ENCODE results near the gene MUC12. TPM values are rescaled to one million over a fixed set of nuclear protein-coding genes. Genes with fewer than 3 reads are reported as not detected.
"Not testable (repeated sequence)": the region's sequence is repeated elsewhere in the genome, so short reads cannot be mapped to it uniquely, and the experiment has no call there.

MUC12 gene
- total and polyA plus RNA-seq, 5 donors = 0.63 TPM; not detected in 4

GRCh38 chr7:100971111-100972001, 2.0 kb downstream of the MUC12 start:
- no peaks in the 10 kb centered on the region for H3K27me3 ChIP-seq (ENCODE audit: control insufficient read depth, insufficient read depth)
- ATAC-seq (no peak), DNase-seq (peak in 1 of 3 donors; percentile 56)
- no peak overlapping the region for H3K4me3 ChIP-seq (ENCODE audit: low read length)
- H3K9me3 ChIP-seq (ENCODE audit: control insufficient read depth, low read length) = no peaks in the 10 kb centered on the region
- intact Hi-C loops (cut with DNase I) = no loop called here
- no peak overlapping the region for H3K27ac ChIP-seq (ENCODE audit: low read length)
- H3K4me1 ChIP-seq (ENCODE audit: control insufficient read depth, insufficient read depth, low read length) = no peaks in the 10 kb centered on the region
- 52% methylated on average over 14 of the region's 14 CpGs for WGBS

GRCh38 chr7:100972002-100972347, 2.6 kb downstream of the MUC12 start:
- WGBS = 54% methylated on average over 7 of the region's 7 CpGs
- DNase-seq = no peak
- H3K27me3 ChIP-seq (ENCODE audit: control insufficient read depth, insufficient read depth) = no peaks in the 10 kb centered on the region
- no peak overlapping the region for H3K27ac ChIP-seq (ENCODE audit: low read length)
- H3K4me1 ChIP-seq (ENCODE audit: control insufficient read depth, insufficient read depth, low read length) = no peaks in the 10 kb centered on the region
- H3K4me3 ChIP-seq (ENCODE audit: low read length) = no peak overlapping the region
- intact Hi-C loops (cut with DNase I) = no loop called here
- ATAC-seq = no peak
- H3K9me3 ChIP-seq (ENCODE audit: control insufficient read depth, low read length) = no peaks in the 10 kb centered on the region

GRCh38 chr7:100974021-100974420, 4.7 kb downstream of the MUC12 start:
- no peak for ATAC-seq
- no peak overlapping the region for H3K27ac ChIP-seq (ENCODE audit: low read length)
- intact Hi-C loops (cut with DNase I) = no loop called here
- WGBS = 74% methylated on average over 2 of the region's 2 CpGs
- no peaks in the 10 kb centered on the region for H3K9me3 ChIP-seq (ENCODE audit: control insufficient read depth, low read length)
- no peak for DNase-seq
- H3K4me3 ChIP-seq (ENCODE audit: low read length) = no peak overlapping the region
- no peaks in the 10 kb centered on the region for H3K4me1 ChIP-seq (ENCODE audit: control insufficient read depth, insufficient read depth, low read length)
- H3K27me3 ChIP-seq (ENCODE audit: control insufficient read depth, insufficient read depth) = no peaks in the 10 kb centered on the region

- no peaks in the 10 kb centered on the region for H3K4me1 ChIP-seq (ENCODE audit: control insufficient read depth, insufficient read depth, low read length)
- ATAC-seq (peak in 1 of 2 donors; percentile 15), DNase-seq (no peak)
- no peak overlapping the region for H3K4me3 ChIP-seq (ENCODE audit: low read length)
- H3K27me3 ChIP-seq (ENCODE audit: control insufficient read depth, insufficient read depth) = no peaks in the 10 kb centered on the region
- no peaks in the 10 kb centered on the region for H3K9me3 ChIP-seq (ENCODE audit: control insufficient read depth, low read length)
- intact Hi-C loops (cut with DNase I) = no loop called here
- H3K27ac ChIP-seq (ENCODE audit: low read length) = no peak overlapping the region
- WGBS = 64% methylated on average over 3 of the region's 3 CpGs
Observed at GRCh38 chr7:100975371-100975821, 6.0 kb downstream of the MUC12 start.

GRCh38 chr7:100978300-100978699, 8.9 kb downstream of the MUC12 start:
- DNase-seq (no peak), ATAC-seq (no peak)
- no peaks in the 10 kb centered on the region for H3K4me1 ChIP-seq (ENCODE audit: control insufficient read depth, insufficient read depth, low read length)
- H3K27ac ChIP-seq (ENCODE audit: low read length) = no peak overlapping the region
- intact Hi-C loops (cut with DNase I) = no loop called here
- WGBS = 75% methylated on average over 4 of the region's 4 CpGs
- no peak overlapping the region for H3K4me3 ChIP-seq (ENCODE audit: low read length)
- no peaks in the 10 kb centered on the region for H3K27me3 ChIP-seq (ENCODE audit: control insufficient read depth, insufficient read depth)
- no peaks in the 10 kb centered on the region for H3K9me3 ChIP-seq (ENCODE audit: control insufficient read depth, low read length)

- WGBS = 53% methylated on average over 8 of the region's 8 CpGs
- no peaks in the 10 kb centered on the region for H3K27me3 ChIP-seq (ENCODE audit: control insufficient read depth, insufficient read depth)
- H3K4me3 ChIP-seq (ENCODE audit: low read length) = no peak overlapping the region
- no peak for DNase-seq
- no peaks in the 10 kb centered on the region for H3K4me1 ChIP-seq (ENCODE audit: control insufficient read depth, insufficient read depth, low read length)
- no peak overlapping the region for H3K27ac ChIP-seq (ENCODE audit: low read length)
- intact Hi-C loops (cut with DNase I) = no loop called here
- peak; percentile 23 to 40 for ATAC-seq
- no peaks in the 10 kb centered on the region for H3K9me3 ChIP-seq (ENCODE audit: control insufficient read depth, low read length)
Observed at GRCh38 chr7:100983451-100984187, 14.3 kb downstream of the MUC12 start.

GRCh38 chr7:100984241-100984918, 15.0 kb downstream of the MUC12 start:
- not testable (repeated sequence) for H3K27me3 ChIP-seq (ENCODE audit: control insufficient read depth, insufficient read depth); H3K4me3 ChIP-seq (ENCODE audit: low read length)
- 75% methylated on average over 14 of the region's 14 CpGs for WGBS

GRCh38 chr7:100985033-100985797, 15.8 kb downstream of the MUC12 start:
- H3K27me3 ChIP-seq (ENCODE audit: control insufficient read depth, insufficient read depth); H3K4me3 ChIP-seq (ENCODE audit: low read length); H3K27ac ChIP-seq (ENCODE audit: low read length); H3K4me1 ChIP-seq (ENCODE audit: control insufficient read depth, insufficient read depth, low read length); H3K9me3 ChIP-seq (ENCODE audit: control insufficient read depth, low read length); intact Hi-C loops (cut with DNase I); ATAC-seq; DNase-seq: not testable (repeated sequence)
- WGBS = 63% methylated on average over 4 of the region's 4 CpGs

More at GRCh38 chr7:100984241-100984918, 15.0 kb downstream of the MUC12 start:
- intact Hi-C loops (cut with DNase I); H3K27ac ChIP-seq (ENCODE audit: low read length); ATAC-seq; H3K9me3 ChIP-seq (ENCODE audit: control insufficient read depth, low read length); H3K4me1 ChIP-seq (ENCODE audit: control insufficient read depth, insufficient read depth, low read length); DNase-seq: not testable (repeated sequence)

- Histone ChIP-seq H3K27me3 (ENCODE audit: control insufficient read depth, insufficient read depth) (no peaks in the 10 kb centered on the region), H3K27ac (ENCODE audit: low read length) (no peak overlapping the region), H3K9me3 (ENCODE audit: control insufficient read depth, low read length) (no peaks in the 10 kb centered on the region), H3K4me3 (ENCODE audit: low read length) (no peak overlapping the region), H3K4me1 (ENCODE audit: control insufficient read depth, insufficient read depth, low read length) (no peaks in the 10 kb centered on the region)
- intact Hi-C loops (cut with DNase I) = no loop called here
- no peak for ATAC-seq
- 89% methylated on average over 9 of the region's 9 CpGs for WGBS
- DNase-seq = no peak
Observed at GRCh38 chr7:100991631-100992030, 22.3 kb downstream of the MUC12 start.

- H3K27me3 ChIP-seq (ENCODE audit: control insufficient read depth, insufficient read depth) = not testable (repeated sequence)
- 86% methylated on average over 11 of the region's 12 CpGs for WGBS
Observed at GRCh38 chr7:100992280-100992679, 22.9 kb downstream of the MUC12 start.

More at GRCh38 chr7:100992280-100992679, 22.9 kb downstream of the MUC12 start:
- H3K9me3 ChIP-seq (ENCODE audit: control insufficient read depth, low read length); H3K4me1 ChIP-seq (ENCODE audit: control insufficient read depth, insufficient read depth, low read length); H3K4me3 ChIP-seq (ENCODE audit: low read length); H3K27ac ChIP-seq (ENCODE audit: low read length); intact Hi-C loops (cut with DNase I); DNase-seq; ATAC-seq: not testable (repeated sequence)

Measured in right cardiac atrium (tissue), 5 donors.